Measurements from ENCODE around the gene CLCF1.

Gene CLCF1

GRCh38 chr11:67372993-67373647, at the start of gene CLCF1:
Gene CLCF1 (minus strand): TSS chr11:67373598. CDS start chr11:67373539, 59 bp downstream.
- Histone ChIP-seq H3K36me3 (ENCODE audit: control insufficient read depth, insufficient read depth, low read length, severe bottlenecking) (no peaks in the 10 kb centered on the region), H3K9me3 (ENCODE audit: control insufficient read depth, low read length) (no peaks in the 10 kb centered on the region), H3K4me3 (ENCODE audit: low read length) (peak within 1 kb of the TSS; percentile 80), H3K4me1 (ENCODE audit: control insufficient read depth, insufficient read depth, low read length) (peaks cover 47% of the 10 kb centered on the region), H3K27me3 (replicated peaks; ENCODE audit: control insufficient read depth, insufficient read depth, low read length) (no peaks in the 10 kb centered on the region), H3K9ac (ENCODE audit: low read length) (peak within 1 kb of the TSS; percentile 92)
- peak; percentile 82 for DNase-seq (ENCODE audit: low read depth)

GRCh38 chr11:67422891-67423290, 49.5 kb upstream of the CLCF1 start:
- no peak for DNase-seq (ENCODE audit: low read depth)
- H3K4me3 ChIP-seq (ENCODE audit: low read length): no peak overlapping the region
- no peaks in the 10 kb centered on the region for H3K9me3 ChIP-seq (ENCODE audit: control insufficient read depth, low read length)

GRCh38 chr11:67421430-67422031, 48.1 kb upstream of the CLCF1 start:
- no peaks in the 10 kb centered on the region for H3K9me3 ChIP-seq (ENCODE audit: control insufficient read depth, low read length)
- H3K9ac ChIP-seq (ENCODE audit: low read length): no peak overlapping the region
- H3K27me3 ChIP-seq (replicated peaks; ENCODE audit: control insufficient read depth, insufficient read depth, low read length): no peaks in the 10 kb centered on the region
- peaks cover 4% of the 10 kb centered on the region for H3K4me1 ChIP-seq (ENCODE audit: control insufficient read depth, insufficient read depth, low read length)
- H3K36me3 ChIP-seq (ENCODE audit: control insufficient read depth, insufficient read depth, low read length, severe bottlenecking): no peaks in the 10 kb centered on the region
- no peak for DNase-seq (ENCODE audit: low read depth)
- H3K4me3 ChIP-seq (ENCODE audit: low read length): peak overlapping the region; percentile 41

More at GRCh38 chr11:67422891-67423290, 49.5 kb upstream of the CLCF1 start:
- Histone ChIP-seq H3K9ac (ENCODE audit: low read length) (no peak overlapping the region), H3K27me3 (replicated peaks; ENCODE audit: control insufficient read depth, insufficient read depth, low read length) (no peaks in the 10 kb centered on the region), H3K36me3 (ENCODE audit: control insufficient read depth, insufficient read depth, low read length, severe bottlenecking) (no peaks in the 10 kb centered on the region), H3K4me1 (ENCODE audit: control insufficient read depth, insufficient read depth, low read length) (peaks cover 8% of the 10 kb centered on the region)

- peak; percentile 96 for DNase-seq (ENCODE audit: low read depth)
- peak overlapping the region; percentile 83 for H3K9ac ChIP-seq (ENCODE audit: low read length)
- H3K36me3 ChIP-seq (ENCODE audit: control insufficient read depth, insufficient read depth, low read length, severe bottlenecking): no peaks in the 10 kb centered on the region
- H3K4me1 ChIP-seq (ENCODE audit: control insufficient read depth, insufficient read depth, low read length): peaks cover 4% of the 10 kb centered on the region
- no peaks in the 10 kb centered on the region for H3K27me3 ChIP-seq (replicated peaks; ENCODE audit: control insufficient read depth, insufficient read depth, low read length)
- H3K9me3 ChIP-seq (ENCODE audit: control insufficient read depth, low read length): no peaks in the 10 kb centered on the region
- H3K4me3 ChIP-seq (ENCODE audit: low read length): peak overlapping the region; percentile 80
These were observed 47.4 kb upstream of the CLCF1 start for GRCh38 chr11:67420646-67421429.

GRCh38 chr11:67420147-67420645, 46.8 kb upstream of the CLCF1 start:
- no peaks in the 10 kb centered on the region for H3K9me3 ChIP-seq (ENCODE audit: control insufficient read depth, low read length)
- no peak for DNase-seq (ENCODE audit: low read depth)
- H3K27me3 ChIP-seq (replicated peaks; ENCODE audit: control insufficient read depth, insufficient read depth, low read length): peaks cover under 1% of the 10 kb centered on the region
- peak overlapping the region; percentile 80 for H3K4me3 ChIP-seq (ENCODE audit: low read length)
- peaks cover 4% of the 10 kb centered on the region for H3K4me1 ChIP-seq (ENCODE audit: control insufficient read depth, insufficient read depth, low read length)
- no peaks in the 10 kb centered on the region for H3K36me3 ChIP-seq (ENCODE audit: control insufficient read depth, insufficient read depth, low read length, severe bottlenecking)
- H3K9ac ChIP-seq (ENCODE audit: low read length): peak overlapping the region; percentile 83

GRCh38 chr11:67419325-67420049, 46.1 kb upstream of the CLCF1 start:
- H3K36me3 ChIP-seq (ENCODE audit: control insufficient read depth, insufficient read depth, low read length, severe bottlenecking): no peaks in the 10 kb centered on the region
- DNase-seq (ENCODE audit: low read depth): no peak
- H3K4me3 ChIP-seq (ENCODE audit: low read length): no peak overlapping the region
- no peaks in the 10 kb centered on the region for H3K9me3 ChIP-seq (ENCODE audit: control insufficient read depth, low read length)
- peaks cover 4% of the 10 kb centered on the region for H3K4me1 ChIP-seq (ENCODE audit: control insufficient read depth, insufficient read depth, low read length)
- H3K27me3 ChIP-seq (replicated peaks; ENCODE audit: control insufficient read depth, insufficient read depth, low read length): peaks cover 7% of the 10 kb centered on the region
- no peak overlapping the region for H3K9ac ChIP-seq (ENCODE audit: low read length)

- no peak overlapping the region for H3K4me3 ChIP-seq (ENCODE audit: low read length)
- peaks cover 7% of the 10 kb centered on the region for H3K27me3 ChIP-seq (replicated peaks; ENCODE audit: control insufficient read depth, insufficient read depth, low read length)
- peaks cover 4% of the 10 kb centered on the region for H3K4me1 ChIP-seq (ENCODE audit: control insufficient read depth, insufficient read depth, low read length)
- no peak for DNase-seq (ENCODE audit: low read depth)
- H3K9me3 ChIP-seq (ENCODE audit: control insufficient read depth, low read length): no peaks in the 10 kb centered on the region
- no peaks in the 10 kb centered on the region for H3K36me3 ChIP-seq (ENCODE audit: control insufficient read depth, insufficient read depth, low read length, severe bottlenecking)
- H3K9ac ChIP-seq (ENCODE audit: low read length): no peak overlapping the region
These were observed 45.3 kb upstream of the CLCF1 start for GRCh38 chr11:67418476-67419281.

GRCh38 chr11:67417425-67417824, 44.0 kb upstream of the CLCF1 start:
- Histone ChIP-seq H3K4me1 (ENCODE audit: control insufficient read depth, insufficient read depth, low read length) (peaks cover 4% of the 10 kb centered on the region), H3K36me3 (ENCODE audit: control insufficient read depth, insufficient read depth, low read length, severe bottlenecking) (no peaks in the 10 kb centered on the region), H3K4me3 (ENCODE audit: low read length) (no peak overlapping the region), H3K9ac (ENCODE audit: low read length) (no peak overlapping the region), H3K9me3 (ENCODE audit: control insufficient read depth, low read length) (no peaks in the 10 kb centered on the region), H3K27me3 (replicated peaks; ENCODE audit: control insufficient read depth, insufficient read depth, low read length) (peaks cover 19% of the 10 kb centered on the region)
- no peak for DNase-seq (ENCODE audit: low read depth)

GRCh38 chr11:67416416-67417335, 43.3 kb upstream of the CLCF1 start:
- DNase-seq (ENCODE audit: low read depth): no peak
- Histone ChIP-seq H3K36me3 (ENCODE audit: control insufficient read depth, insufficient read depth, low read length, severe bottlenecking) (no peaks in the 10 kb centered on the region), H3K4me1 (ENCODE audit: control insufficient read depth, insufficient read depth, low read length) (peaks cover 4% of the 10 kb centered on the region), H3K9ac (ENCODE audit: low read length) (no peak overlapping the region), H3K9me3 (ENCODE audit: control insufficient read depth, low read length) (no peaks in the 10 kb centered on the region), H3K27me3 (replicated peaks; ENCODE audit: control insufficient read depth, insufficient read depth, low read length) (peaks cover 26% of the 10 kb centered on the region), H3K4me3 (ENCODE audit: low read length) (no peak overlapping the region)

Measured in adipocyte (in vitro differentiated cells).